ENCODE measurements around the gene TRMT11.
"Not testable (repeated sequence)": the region's sequence is repeated elsewhere in the genome, so short reads cannot be mapped to it uniquely, and the experiment has no call there.

Gene TRMT11

GRCh38 chr6:125994670-125995488 lies 8.5 kb downstream of the TRMT11 start:
- DNase-seq: peak; percentile 79

DNA sequence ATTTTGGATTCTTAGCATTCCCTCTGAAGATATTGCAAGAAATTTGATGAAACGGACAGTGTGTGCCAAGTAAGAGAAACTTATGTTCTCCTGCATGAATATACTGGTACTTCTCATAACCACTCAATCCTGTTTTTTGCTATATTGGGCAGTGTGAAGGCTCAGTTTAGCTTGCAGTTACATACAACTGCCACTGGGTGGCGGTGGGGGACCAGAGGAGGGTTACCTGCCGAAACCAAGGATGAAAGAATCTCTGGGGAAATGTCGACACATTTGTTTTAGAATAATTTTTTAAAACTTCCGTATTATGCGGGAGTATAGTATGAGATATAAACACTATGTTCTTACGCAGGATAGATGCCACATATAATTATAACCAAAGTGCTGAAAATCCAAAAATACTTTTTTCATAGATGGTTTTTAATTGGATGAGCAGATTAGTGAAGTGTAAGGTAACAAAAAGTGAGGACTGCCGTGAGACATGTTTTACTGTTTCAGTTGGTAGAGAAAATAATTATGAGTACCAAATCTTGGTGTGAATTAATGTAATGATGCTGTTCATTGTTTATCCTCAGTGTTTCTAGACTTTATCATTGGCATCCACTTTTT lies 9.7 kb downstream of the TRMT11 start:
- DNase-seq: peak; percentile 53

DNA sequence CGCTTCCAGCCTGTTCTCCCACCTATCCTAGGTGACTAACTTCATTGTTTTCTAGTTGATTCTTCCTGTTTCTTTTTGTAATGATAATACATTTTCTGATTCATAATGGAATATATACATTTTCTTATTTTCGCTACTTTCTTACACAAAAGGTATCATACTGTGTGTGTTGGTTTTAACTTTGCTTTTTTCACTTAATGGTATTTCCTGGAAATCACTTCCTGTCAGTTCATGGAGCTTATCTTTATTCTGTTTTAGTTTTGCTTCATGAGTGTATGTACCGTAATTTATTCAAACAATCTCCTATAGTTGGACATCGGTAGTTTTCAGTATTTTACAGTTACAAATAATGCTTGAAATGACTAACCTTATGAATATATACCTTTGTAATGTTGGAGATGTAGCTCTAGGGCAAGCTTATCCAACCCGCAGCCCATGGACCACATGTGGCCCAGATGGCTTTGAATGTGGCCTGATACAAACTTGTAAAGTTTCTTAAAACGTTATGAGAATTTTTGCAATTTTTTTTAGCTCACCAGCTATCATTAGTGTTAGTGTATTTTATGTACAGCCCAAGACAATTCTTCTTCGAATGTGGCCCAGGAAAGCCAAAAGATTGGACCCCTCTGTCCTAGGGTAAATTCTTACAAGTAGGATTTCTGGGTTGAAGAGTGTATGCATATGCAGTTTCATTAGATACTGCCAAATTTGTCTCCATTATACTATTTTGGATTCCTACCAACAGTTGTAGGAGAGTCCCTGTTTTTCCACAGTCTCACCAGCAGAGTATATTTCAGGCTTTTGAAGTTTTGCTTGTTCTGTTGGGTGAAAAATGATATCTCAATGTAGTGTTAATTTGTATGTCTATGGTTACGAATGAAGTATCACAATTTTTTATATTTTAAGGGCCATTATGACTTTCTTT lies 16.7 kb downstream of the TRMT11 start:
- DNase-seq: no peak

- DNase-seq: no peak
These were observed 21.5 kb downstream of the TRMT11 start for GRCh38 chr6:126007800-126008199.

GRCh38 chr6:126010040-126010439 lies 23.7 kb downstream of the TRMT11 start:
- no peak for DNase-seq

- no peak for DNase-seq
These were observed 29.5 kb downstream of the TRMT11 start for GRCh38 chr6:126015863-126016262.

DNA sequence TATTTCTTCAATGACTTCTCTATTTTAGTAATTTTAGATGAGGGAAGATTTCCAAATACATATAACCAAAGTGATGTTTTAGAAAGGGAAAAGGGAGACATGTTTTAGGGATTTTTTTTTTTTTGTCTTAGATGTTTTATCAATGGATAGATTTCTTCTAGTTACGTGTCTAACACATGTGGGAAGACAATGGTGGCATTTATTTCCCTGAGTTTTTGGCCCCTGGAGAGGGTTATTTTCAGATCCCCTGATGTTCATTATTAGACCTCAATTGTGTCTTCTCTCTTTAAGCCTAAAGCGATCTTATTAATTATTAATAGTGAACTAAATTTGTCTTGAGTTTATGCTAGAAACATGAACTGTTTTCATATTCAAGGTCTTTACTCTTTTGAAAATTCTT lies 30.3 kb downstream of the TRMT11 start:
- DNase-seq: no peak

GRCh38 chr6:126017668-126018067 lies 31.3 kb downstream of the TRMT11 start:
- DNase-seq: no peak

GRCh38 chr6:126020305-126021050 lies 34.1 kb downstream of the TRMT11 start:
- no peak for DNase-seq

- DNase-seq: not testable (repeated sequence)
These were observed 37.1 kb downstream of the TRMT11 start for GRCh38 chr6:126023474-126023873.

DNA sequence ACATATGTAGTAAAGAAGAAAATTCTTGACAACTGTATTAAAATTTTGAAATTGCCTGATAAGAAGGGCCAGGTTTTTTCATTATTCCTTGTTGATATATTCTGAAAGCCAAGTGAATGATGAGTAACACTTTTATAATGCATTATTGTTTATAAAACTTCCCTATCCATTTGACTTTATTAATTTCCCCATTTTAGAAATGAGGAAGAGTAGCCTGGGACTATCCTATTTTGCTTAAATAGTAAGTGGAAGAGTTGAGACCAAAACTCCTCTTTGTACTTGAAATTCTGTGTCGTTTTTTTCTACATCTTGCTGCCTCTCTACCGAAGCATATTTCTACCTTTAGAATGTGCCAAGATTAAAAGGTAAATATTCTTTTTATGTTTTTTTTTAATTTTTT lies 39.7 kb downstream of the TRMT11 start:
- no peak for DNase-seq

GRCh38 chr6:126027601-126028000 lies 41.3 kb downstream of the TRMT11 start:
- no peak for DNase-seq

GRCh38 chr6:126030045-126030444 lies 43.7 kb downstream of the TRMT11 start:
- no peak for DNase-seq

GRCh38 chr6:126033696-126034095 lies 47.4 kb downstream of the TRMT11 start:
- no peak for DNase-seq

DNA sequence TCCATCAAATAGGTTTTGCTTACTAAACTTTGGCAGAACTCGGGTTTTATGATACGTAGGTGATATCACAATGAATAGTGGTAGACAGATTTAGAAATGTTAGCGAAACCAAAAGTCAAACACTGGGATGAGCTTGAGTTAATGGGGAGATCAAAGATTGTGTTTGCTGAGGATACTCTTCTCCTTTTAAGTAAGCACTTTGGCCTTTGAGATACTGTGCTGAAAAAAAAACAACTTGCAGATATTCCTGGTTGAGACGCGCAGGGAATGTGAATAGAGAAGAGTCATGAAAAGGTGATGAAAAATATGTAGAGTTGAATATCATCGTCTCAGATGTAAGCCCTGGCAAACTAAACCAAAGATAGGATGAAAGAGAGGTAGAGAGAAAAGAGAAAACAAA lies 48.3 kb downstream of the TRMT11 start:
- DNase-seq: no peak

GRCh38 chr6:126035764-126036163 lies 49.4 kb downstream of the TRMT11 start:
- DNase-seq: no peak

- DNase-seq: no peak
These were observed 51.9 kb downstream of the TRMT11 start for GRCh38 chr6:126038234-126038633.

DNA sequence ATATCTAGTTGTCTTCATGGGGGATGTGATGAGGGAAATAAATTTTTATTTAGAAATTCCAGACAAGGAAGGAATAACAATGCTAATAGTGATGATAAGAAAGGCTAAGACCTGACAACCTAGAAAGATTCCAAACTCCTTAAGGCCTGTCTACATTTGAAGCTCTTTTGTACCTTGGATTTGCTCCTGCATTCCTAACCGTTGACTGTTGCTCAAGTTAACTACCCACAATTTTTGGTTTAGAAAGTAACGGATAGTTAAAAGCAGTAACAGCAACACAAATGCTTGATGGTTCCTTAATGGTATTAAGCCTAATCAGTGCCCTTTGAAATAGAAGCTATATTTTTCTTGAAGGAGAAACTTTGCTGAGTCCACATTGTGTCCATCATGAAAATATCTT lies 52.9 kb downstream of the TRMT11 start:
- no peak for DNase-seq

DNA sequence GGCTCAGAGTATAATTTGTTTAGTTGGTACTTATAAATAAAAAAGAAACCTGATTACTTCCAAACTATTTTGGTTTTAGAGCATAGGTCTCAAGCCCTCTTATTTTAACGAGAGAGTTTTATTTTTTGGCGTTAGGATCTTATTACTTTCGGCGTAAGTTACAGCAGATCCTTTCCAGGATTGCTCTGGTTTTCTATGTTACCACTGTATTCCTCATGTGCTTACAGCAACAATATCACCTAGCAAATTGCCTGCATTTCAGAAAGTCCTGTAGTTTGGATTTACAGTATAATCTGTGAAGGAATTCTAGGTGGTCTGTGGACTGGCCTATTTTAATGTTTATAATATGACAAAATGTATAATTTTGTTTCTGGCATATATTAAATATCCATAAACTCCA lies 54.1 kb downstream of the TRMT11 start:
- no peak for DNase-seq

- no peak for DNase-seq
These were observed 54.5 kb downstream of the TRMT11 start for GRCh38 chr6:126040826-126041225.

DNA sequence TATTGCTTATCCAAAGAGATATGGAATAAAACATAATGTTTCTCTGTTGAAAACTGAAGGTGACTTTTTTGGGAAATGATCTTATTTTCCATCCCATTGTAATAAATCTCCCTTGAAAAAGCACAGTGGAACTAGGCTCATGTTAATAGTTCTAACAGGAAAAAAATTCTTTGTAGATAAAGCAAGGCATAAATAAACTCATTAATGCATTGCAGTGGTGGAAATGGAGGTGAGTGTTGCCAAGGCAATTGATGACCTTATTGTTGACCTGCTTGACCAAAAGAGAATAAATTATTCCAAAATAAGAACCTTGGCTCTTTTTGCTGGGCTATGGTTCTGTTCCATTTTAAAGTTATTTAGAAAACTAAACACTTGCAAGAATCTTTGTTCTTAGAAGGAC lies 55.2 kb downstream of the TRMT11 start:
- DNase-seq: no peak

GRCh38 chr6:126042001-126042419 lies 55.7 kb downstream of the TRMT11 start:
- DNase-seq: no peak

DNA sequence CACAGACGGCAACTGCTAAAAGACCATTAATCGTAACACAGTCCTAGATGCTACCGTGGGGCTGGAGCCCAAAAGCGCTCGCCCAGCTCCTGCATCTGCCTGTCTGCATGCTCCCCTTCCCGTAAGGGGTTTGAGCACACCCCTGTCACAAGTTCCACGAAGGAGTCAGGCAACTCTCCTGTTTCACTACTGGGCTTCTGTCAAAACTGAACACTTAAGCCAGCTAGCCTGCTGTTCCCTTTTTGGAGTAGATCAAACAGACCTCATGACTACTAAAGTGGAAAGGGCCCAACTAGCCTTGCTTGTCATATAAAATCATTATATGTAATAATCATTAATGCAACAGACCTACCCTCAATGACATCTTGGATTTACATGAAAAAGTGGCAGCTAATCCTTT lies 61.3 kb downstream of the TRMT11 start:
- no peak for DNase-seq
